Measurements from ENCODE around the gene CDH4. TPM values are rescaled to one million over a fixed set of nuclear protein-coding genes. Genes with fewer than 3 reads are reported as not detected.

CDH4 gene
- total and polyA plus RNA-seq, 2 of the 13 experiments (the other 11 are each of a cell fraction or from before 2014, with no cell fraction given) = not detected

GRCh38 chr20:61922411-61922810 lies 670.4 kb downstream of the CDH4 start (continued):
- no peak for TF ChIP-seq ZBTB4 (CRISPR knock-in tag; IDR thresholded peaks at IDR 0.05; ENCODE audit: borderline replicate concordance)
- no peak for TF ChIP-seq SRF (IDR thresholded peaks at IDR 0.05; ENCODE audit: low read depth, low read length)
- no peak for TF ChIP-seq PHB2 (IDR thresholded peaks at IDR 0.05; ENCODE audit: partially characterized antibody)
- TF ChIP-seq ZNF75D (CRISPR knock-in tag; IDR thresholded peaks at IDR 0.05; ENCODE audit: borderline replicate concordance) = no peak

- no peak overlapping the region for H3K9ac ChIP-seq (ENCODE audit: insufficient read depth, low read depth, low read length)
- H3K4me1 ChIP-seq (ENCODE audit: insufficient read depth, low read length) = no peaks in the 10 kb centered on the region
- H3K27me3 ChIP-seq (ENCODE audit: control insufficient read depth in 1 of 2, insufficient read depth in 2 of 2, low read length in 2 of 2) = peaks cover 19 to 56% of the 10 kb centered on the region in 2 experiments
- CTCF ChIA-PET (ENCODE audit: low intra/inter-chr PET ratio, low total read pairs) = no interaction called here
- no peak for FAIRE-seq
- ATAC-seq = no peak; the same call in 2 of the 3 replicates
- H3K9me3 ChIP-seq (ENCODE audit: low read length) = no peaks in the 10 kb centered on the region
- POLR2A ChIA-PET = no interaction called here
- BruUV-seq (replicated peaks) = no TSS peak
- no peaks in the 10 kb centered on the region; the same call in 1 of the 2 replicates for H4K20me1 ChIP-seq (ENCODE audit: insufficient read depth, low read length)
- H3K4me3 ChIP-seq (replicated peaks in 1 of 3; ENCODE audit: insufficient read depth in 1 of 3, low read depth in 2 of 3, low read length in 3 of 3) = no peak overlapping the region
- in situ Hi-C loops (cut with HindIII; ENCODE audit: extremely low pct_ligation_motif_present, low pct_unique_long_range_greater_than_20kb) = no loop called here
- H3K36me3 ChIP-seq (replicated peaks in 1 of 2; ENCODE audit: control insufficient read depth in 1 of 2, insufficient read depth in 2 of 2, low read length in 2 of 2) = no peaks in the 10 kb centered on the region
- no peak overlapping the region for H3K4me2 ChIP-seq (ENCODE audit: low read depth, low read length)
- H3K79me2 ChIP-seq (ENCODE audit: insufficient read depth, low read length) = no peaks in the 10 kb centered on the region
- no peak for TF ChIP-seq FOXO1 (CRISPR knock-in tag; IDR thresholded peaks at IDR 0.05)
- no peak for TF ChIP-seq ZMAT3 (CRISPR knock-in tag; conservative IDR thresholded peaks at IDR 0.05)
- TF ChIP-seq ZNF205 (CRISPR knock-in tag; IDR thresholded peaks at IDR 0.05) = no peak
- intact Hi-C loops (cut with micrococcal nuclease; ENCODE audit: unreplicated experiment) = no loop called here
- H2AFZ ChIP-seq (ENCODE audit: low read length) = no peak overlapping the region
- no peak overlapping the region for H3K27ac ChIP-seq (ENCODE audit: extremely low read length, insufficient read depth, low read length)
- 24% methylated on average over 6 of the region's 8 CpGs for WGBS (ENCODE audit: low lambda C conversion rate)
- no peak for DNase-seq (ENCODE audit: low spot score)
Observed at GRCh38 chr20:61922936-61923335, 670.9 kb downstream of the CDH4 start.

Data from HepG2 (cell line).